SK-N-SH (cell line): ENCODE data around the gene RASGRF1. TPM values are rescaled to one million over a fixed set of nuclear protein-coding genes. Genes with fewer than 3 reads are reported as not detected.
A peak's percentile ranks its signal among the peaks of the same experiment; 100 is the strongest.

Source experiments
- CTCF ChIA-PET: fragments of 300-600, 350-600 bp; formaldehyde crosslinking; extraction: SDS; loops from one replicate; lab custom pipeline; 2021; lab: Yijun Ruan, JAX
- POLR2A ChIA-PET: fragments of 350-600 bp; sonication (Branson Sonifier 250); formaldehyde crosslinking; extraction: SDS; loops from one replicate; lab custom pipeline; 2020; ENCODE audit warnings: antibody characterized with exemption, inconsistent platforms; lab: Yijun Ruan, JAX
- DNase-seq: peaks from one replicate; pipeline ENCODE4 v3.0.0; 2012
- H2AFZ ChIP-seq: fragments of 200-600 bp; sonication (generic); 2 replicates; pipeline ENCODE4 v1.8.1; 2016; ENCODE audit warnings: antibody characterized with exemption, mild to moderate bottlenecking, low read depth
- H3F3A ChIP-seq: fragments of 200-600 bp; sonication (generic); replicated peaks from 2 replicates; pipeline ENCODE3; 2016; ENCODE audit warnings: antibody characterized with exemption, mild to moderate bottlenecking; ENCODE audit not compliant: insufficient read depth
- H3K27ac ChIP-seq, 2 experiments: fragments of 200-500 bp in 1 of 2; fragments of 200-600 bp in 1 of 2; sonication (Bioruptor generic) in 1 of 2; sonication (generic), shearing (Covaris generic) in 1 of 2; 2 replicates each; pipeline versions ENCODE4 v1.5.1 to v1.6.1; 2014 to 2016; ENCODE audit warnings: low read depth in 2 of 2, inconsistent platforms in 1 of 2, low read length in 1 of 2, mild to moderate bottlenecking in 1 of 2, mixed read lengths in 1 of 2
- H3K27me3 ChIP-seq: fragments of 200-600 bp; sonication (generic), shearing (Covaris generic); 2 replicates; pipeline ENCODE4 v1.6.1; 2016; ENCODE audit warnings: mixed run types; ENCODE audit not compliant: insufficient read depth
- H3K36me3 ChIP-seq, 2 experiments: fragments of 200-500 bp in 1 of 2; fragments of 200-600 bp in 1 of 2; sonication (Bioruptor generic) in 1 of 2; sonication (generic) in 1 of 2; replicated peaks in 1 of 2; 2 replicates each; pipeline versions ENCODE3 to v1.5.1; 2014 to 2016; ENCODE audit warnings: low read length in 1 of 2, mild to moderate bottlenecking in 1 of 2; ENCODE audit not compliant: insufficient read depth in 2 of 2, control insufficient read depth in 1 of 2
- H3K4me1 ChIP-seq, 2 experiments: fragments of 200-500 bp in 1 of 2; fragments of 200-600 bp in 1 of 2; sonication (Bioruptor generic) in 1 of 2; sonication (generic), shearing (Covaris generic) in 1 of 2; 2 replicates each; pipeline versions ENCODE4 v1.5.1 to v1.6.1; 2014 to 2016; ENCODE audit warnings: low read depth in 1 of 2, low read length in 1 of 2, mixed run types in 1 of 2; ENCODE audit not compliant: insufficient read depth in 2 of 2, control insufficient read depth in 1 of 2
- H3K4me2 ChIP-seq: fragments of 200-600 bp; sonication (generic), shearing (Covaris generic); 2 replicates; pipeline ENCODE4 v1.6.1; 2017; ENCODE audit warnings: mixed run types
- H3K4me3 ChIP-seq, 2 experiments: fragments of 200-500 bp in 1 of 2; fragments of 200-600 bp in 1 of 2; sonication (Bioruptor generic) in 1 of 2; sonication (generic), shearing (Covaris generic) in 1 of 2; 2 replicates each; pipeline versions ENCODE4 v1.5.1 to v1.8.1; 2014 to 2016; ENCODE audit warnings: low read depth in 2 of 2, inconsistent platforms in 1 of 2, low read length in 1 of 2, mild to moderate bottlenecking in 1 of 2, mixed read lengths in 1 of 2, moderate library complexity in 1 of 2
- H3K79me2 ChIP-seq: fragments of 200-600 bp; sonication (generic); 2 replicates; pipeline ENCODE4 v1.8.1; 2017; ENCODE audit warnings: mild to moderate bottlenecking; ENCODE audit not compliant: insufficient read depth
- H3K9ac ChIP-seq: fragments of 200-600 bp; sonication (generic); 2 replicates; pipeline ENCODE4 v1.6.1; 2017; ENCODE audit warnings: mixed run types
- H3K9me2 ChIP-seq: fragments of 200-600 bp; sonication (generic); 2 replicates; pipeline ENCODE4 v1.6.1; 2017; ENCODE audit warnings: mixed run types
- H3K9me3 ChIP-seq: fragments of 200-600 bp; sonication (generic); 2 replicates; pipeline ENCODE4 v1.6.1; 2017; ENCODE audit warnings: mixed run types, mild to moderate bottlenecking, moderate library complexity
- H4K20me1 ChIP-seq: fragments of 200-600 bp; sonication (generic); 2 replicates; pipeline ENCODE4 v1.6.1; 2017; ENCODE audit warnings: mild to moderate bottlenecking, mixed run types; ENCODE audit not compliant: insufficient read depth
- CHD2 ChIP-seq: fragments of 150-350 bp; IDR thresholded peaks from 2 replicates; pipeline ENCODE4 v1.6.1; 2018; ENCODE audit warnings: low read length; ENCODE audit not compliant: partially characterized antibody
- CTCF ChIP-seq: fragments of 200-600 bp; sonication (generic); IDR thresholded peaks from 2 replicates; pipeline ENCODE4 v1.6.1; 2017; ENCODE audit warnings: antibody characterized with exemption, mild to moderate bottlenecking, moderate library complexity
- ELF1 ChIP-seq: IDR thresholded peaks from 2 replicates; pipeline ENCODE4 v1.4.0; 2012
- EP300 ChIP-seq, 2 experiments: IDR thresholded peaks; 2 replicates each; pipeline versions ENCODE4 v1.4.0 to v1.6.1; 2012; ENCODE audit warnings: borderline replicate concordance in 1 of 2, low read depth in 1 of 2, low read length in 1 of 2
- EZH2phosphoT487 ChIP-seq: fragments of 200-600 bp; sonication (generic); IDR thresholded peaks from 2 replicates; pipeline ENCODE4 v1.6.1; 2017; ENCODE audit warnings: low read depth, mixed run types, mild to moderate bottlenecking, antibody characterized with exemption, moderate library complexity, borderline replicate concordance
- GABPA ChIP-seq: IDR thresholded peaks from 2 replicates; pipeline ENCODE4 v1.4.0; 2012; ENCODE audit warnings: low read depth, mild to moderate bottlenecking
- GATA2 ChIP-seq: sonication (generic); formaldehyde crosslinking; IDR thresholded peaks from 2 replicates; pipeline ENCODE4 v1.5.0; 2020; ENCODE audit warnings: mild to moderate bottlenecking, missing genetic modification reagents
- MXI1 ChIP-seq: IDR thresholded peaks from 2 replicates; pipeline ENCODE4 v1.6.1; 2012; ENCODE audit warnings: mild to moderate bottlenecking, low read depth, low read length, improper control_type of control experiment
- NFIC ChIP-seq: IDR thresholded peaks from 2 replicates; pipeline ENCODE4 v1.4.0; 2012; ENCODE audit warnings: borderline replicate concordance
- NRF1 ChIP-seq: IDR thresholded peaks from 2 replicates; pipeline ENCODE4 v1.6.1; 2012; ENCODE audit warnings: low read depth, mild to moderate bottlenecking, low read length
- PBX3 ChIP-seq: IDR thresholded peaks from 2 replicates; pipeline ENCODE4; 2012
- POLR2AphosphoS5 ChIP-seq: IDR thresholded peaks from 2 replicates; pipeline ENCODE4 v1.6.1; 2012; ENCODE audit warnings: low read depth, low read length
- RAD21 ChIP-seq: IDR thresholded peaks from 2 replicates; pipeline ENCODE4 v1.6.1; 2012; ENCODE audit warnings: mild to moderate bottlenecking, low read length
- REST ChIP-seq: IDR thresholded peaks from 2 replicates; pipeline ENCODE4 v1.6.1; 2012; ENCODE audit warnings: mild to moderate bottlenecking, low read depth, low read length, moderate library complexity
- RXRA ChIP-seq: IDR thresholded peaks from 2 replicates; pipeline ENCODE4 v1.4.0; 2012; ENCODE audit warnings: low read depth, mild to moderate bottlenecking, borderline replicate concordance
- TEAD4 ChIP-seq: IDR thresholded peaks from 2 replicates; pipeline ENCODE4 v1.4.0; 2012; ENCODE audit warnings: mild to moderate bottlenecking, borderline replicate concordance; ENCODE audit not compliant: insufficient read depth
- USF1 ChIP-seq: IDR thresholded peaks from 2 replicates; pipeline ENCODE4 v1.4.0; 2012; ENCODE audit warnings: low read depth, borderline replicate concordance
- YY1 ChIP-seq: IDR thresholded peaks from 2 replicates; pipeline ENCODE4 v1.4.0; 2012; ENCODE audit warnings: low read depth, mild to moderate bottlenecking
- WGBS: methylation state at CpG from one replicate; pipeline ENCODE4 v1.1.6; 2017; ENCODE audit warnings: low lambda C conversion rate; 5-methylcytosine and 5-hydroxymethylcytosine counted together
- polyA plus RNA-seq, 3 experiments: library from polyadenylated mRNA; depleted of rRNA; stranded (reverse); fragments of >200 nt; gene quantifications; 2 replicates each; pipeline ENCODE4 v1.2.3, GENCODE V29; 2012

The RASGRF1 gene
- polyA plus RNA-seq, 1 of the 3 experiments (the other 2 are of a cell fraction), result 0.10 TPM

- TF ChIP-seq REST (peak; percentile 40; the same call in 1 of the 2 replicates), CHD2 (no peak), POLR2AphosphoS5 (no peak), EZH2phosphoT487 (no peak), USF1 (peak; percentile 70; the same call in 1 of the 2 replicates), MXI1 (no peak), PBX3 (peak; percentile 26; the same call in 1 of the 2 replicates), NRF1 (no peak)
- TF ChIP-seq, all 33 proteins: peak for 10
These were observed 102.1 kb downstream of the RASGRF1 start (continued) for GRCh38 chr15:78988361-78988911.

GRCh38 chr15:78987556-78988360 lies 102.8 kb downstream of the RASGRF1 start:
- no peaks in the 10 kb centered on the region for H3K36me3 ChIP-seq
- H3K4me3 ChIP-seq, result no peak overlapping the region
- no peaks in the 10 kb centered on the region for H3K27me3 ChIP-seq
- H3F3A ChIP-seq, result peaks cover 6% of the 10 kb centered on the region
- H2AFZ ChIP-seq, result peak overlapping the region; percentile 70
- H3K79me2 ChIP-seq, result no peaks in the 10 kb centered on the region
- H3K9ac ChIP-seq, result no peak overlapping the region
- H3K9me2 ChIP-seq, result no peaks in the 10 kb centered on the region
- 93% methylated on average over 10 of the region's 10 CpGs for WGBS
- ChIA-PET POLR2A (no interaction called here), CTCF (interaction anchor here (1.0 to 1.7 kb wide), 2 partner anchors 11 to 78 kb away, joined by 3 to 5 read pairs; no protein-coding TSS in a partner anchor)
- no peak overlapping the region for H3K4me2 ChIP-seq
- no peaks in the 10 kb centered on the region for H4K20me1 ChIP-seq
- DNase-seq, result no peak
- H3K4me1 ChIP-seq, result peaks cover 0 to 6% of the 10 kb centered on the region in 2 experiments; a peak in 2 of 4 replicates
- peak overlapping the region in 1 of 2 experiments; percentile 47; a peak in 1 of 4 replicates for H3K27ac ChIP-seq
- no peaks in the 10 kb centered on the region for H3K9me3 ChIP-seq
- TF ChIP-seq RXRA (no peak), TEAD4 (no peak), GABPA (no peak), RAD21 (no peak), CTCF (no peak), YY1 (no peak), EP300 (IDR thresholded peaks at IDR 0.05; ENCODE audit: borderline replicate concordance in 1 of 2, low read depth in 1 of 2, low read length in 1 of 2) (no peak), MXI1 (no peak), POLR2AphosphoS5 (no peak), ELF1 (no peak), PBX3 (no peak), NFIC (no peak), GATA2 (CRISPR knock-in tag) (no peak)
